Fibroblast of skin of left biceps (primary cell): Measurements from ENCODE around the gene CASKIN2.
"Not testable (repeated sequence)": the region's sequence is repeated elsewhere in the genome, so short reads cannot be mapped to it uniquely, and the experiment has no call there.

ENCODE experiments used
- DNase-seq, 2 experiments: peaks; one replicate each; pipeline ENCODE4 v3.0.0-alpha.2; 2013; ENCODE audit warnings: low read depth in 2 of 2

CASKIN2 gene

GRCh38 chr17:75490953-75491649, 24.2 kb downstream of the CASKIN2 start:
- no peak for DNase-seq

GRCh38 chr17:75490173-75490743, 25.1 kb downstream of the CASKIN2 start:
- no peak for DNase-seq

DNA sequence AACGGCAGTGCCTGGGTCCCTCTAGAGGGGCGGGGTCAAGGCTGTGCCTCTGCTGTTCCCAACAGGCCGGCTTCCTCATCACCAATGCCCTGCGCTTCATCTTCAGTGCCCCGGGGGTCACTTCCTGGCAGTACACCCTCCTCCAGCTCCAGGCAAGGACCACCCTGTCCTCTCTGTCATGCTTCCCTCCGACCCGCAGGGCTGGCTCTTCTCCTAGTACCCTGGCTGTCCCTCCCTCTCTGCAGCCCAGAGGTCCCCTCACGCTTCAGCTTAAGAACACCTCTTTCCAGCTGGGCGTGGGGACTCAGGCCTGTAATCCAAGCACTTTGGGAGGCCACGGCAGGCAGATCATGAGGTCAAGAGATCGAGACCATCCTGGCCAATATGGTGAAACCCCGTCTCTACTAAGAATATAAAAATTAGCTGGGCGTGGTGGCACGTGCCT, 25.8 kb downstream of the CASKIN2 start:
- no peak for DNase-seq

DNA sequence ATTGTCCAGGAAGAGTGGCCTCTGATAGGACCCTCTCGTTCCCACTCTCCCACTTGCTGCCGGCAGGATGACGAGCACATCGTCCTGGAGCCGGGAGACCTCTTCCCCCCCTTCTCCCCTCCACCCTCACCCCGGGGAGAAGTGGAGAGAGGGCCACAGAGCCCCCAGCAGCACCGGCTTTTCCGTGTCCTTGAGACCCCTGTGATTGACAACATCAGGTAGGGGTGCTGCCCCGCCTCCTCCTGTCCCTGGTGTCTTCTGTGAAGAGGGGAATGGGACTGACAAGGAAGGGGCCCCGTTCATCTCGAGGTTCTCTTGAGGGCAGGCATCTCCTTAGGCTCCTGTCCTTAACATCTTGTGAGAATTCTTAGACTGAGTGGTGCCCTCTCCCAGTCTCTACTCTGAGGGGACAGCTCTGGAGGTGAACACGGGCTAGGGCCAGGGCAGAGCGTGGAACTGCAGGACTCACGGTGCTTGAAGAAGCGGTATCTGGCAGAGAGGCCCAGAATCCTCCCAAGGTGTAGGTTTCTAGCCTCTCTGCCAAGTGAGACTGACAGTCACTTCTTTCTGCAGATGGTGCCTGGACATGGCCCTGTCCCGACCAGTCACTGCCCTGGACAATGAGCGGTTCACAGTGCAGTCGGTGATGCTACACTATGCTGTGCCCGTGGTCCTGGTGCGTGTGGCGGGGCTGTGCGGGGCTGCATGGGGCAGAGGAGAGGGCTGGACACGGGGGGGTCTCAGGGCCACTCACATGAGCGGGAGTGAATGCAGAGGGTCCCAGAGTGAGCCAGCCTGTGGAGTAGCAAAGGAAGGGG, 26.4 kb downstream of the CASKIN2 start:
- no peak for DNase-seq

DNA sequence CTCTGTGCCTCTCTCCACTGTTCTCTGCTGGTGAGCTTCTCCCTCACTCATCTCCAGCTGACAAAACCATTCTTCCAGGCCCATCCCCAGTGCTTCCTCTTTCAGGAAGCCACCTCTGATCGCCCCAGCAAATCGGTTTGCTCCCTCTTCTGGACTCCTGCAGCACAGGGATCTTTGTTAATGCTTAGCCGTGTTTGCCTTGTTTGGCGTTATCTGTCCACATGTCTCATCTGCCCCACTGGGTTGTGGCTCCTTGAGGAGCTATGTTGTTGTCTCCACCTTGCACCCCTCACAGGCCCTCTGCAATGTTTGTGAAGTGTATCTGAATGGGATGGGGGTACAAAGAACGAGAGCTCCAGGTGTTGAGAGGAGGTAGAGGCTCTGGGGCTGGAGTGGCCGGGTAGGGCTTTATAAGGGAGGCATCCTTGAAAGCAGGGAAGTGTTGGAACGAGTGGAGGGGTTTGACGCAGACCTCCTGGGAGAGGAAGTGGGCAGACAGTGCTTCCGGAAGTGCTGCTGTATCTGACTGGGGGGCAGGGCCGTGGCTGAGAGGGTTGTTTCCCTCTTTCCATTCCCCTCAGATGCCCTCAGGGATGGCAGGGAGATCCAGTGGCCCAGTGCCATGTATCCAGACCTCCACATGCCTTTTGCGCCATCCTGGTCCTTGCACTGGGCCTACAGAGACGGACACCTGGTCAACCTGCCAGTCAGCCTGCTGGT, 27.8 kb downstream of the CASKIN2 start:
- DNase-seq, result no peak

DNA sequence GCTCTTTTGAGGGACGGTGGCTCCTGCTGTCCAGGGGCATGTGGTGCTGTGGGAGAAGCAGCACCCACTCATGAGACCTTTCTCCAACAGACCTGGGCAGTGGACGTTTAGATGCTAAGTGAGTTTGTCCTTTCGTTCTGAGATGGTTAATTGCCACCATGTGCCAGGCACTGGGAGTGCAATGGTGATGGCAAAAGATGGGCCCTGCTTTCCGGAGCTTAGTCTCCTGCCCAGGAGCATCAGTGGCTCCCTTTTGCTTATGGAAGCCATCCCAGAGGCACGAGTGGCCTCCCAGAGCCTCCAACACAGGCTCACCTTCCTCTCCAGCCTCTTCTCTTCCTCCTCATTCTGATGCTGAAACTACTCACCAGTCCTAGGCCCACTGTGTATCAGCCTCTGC, 28.4 kb downstream of the CASKIN2 start:
- DNase-seq, result no peak

DNA sequence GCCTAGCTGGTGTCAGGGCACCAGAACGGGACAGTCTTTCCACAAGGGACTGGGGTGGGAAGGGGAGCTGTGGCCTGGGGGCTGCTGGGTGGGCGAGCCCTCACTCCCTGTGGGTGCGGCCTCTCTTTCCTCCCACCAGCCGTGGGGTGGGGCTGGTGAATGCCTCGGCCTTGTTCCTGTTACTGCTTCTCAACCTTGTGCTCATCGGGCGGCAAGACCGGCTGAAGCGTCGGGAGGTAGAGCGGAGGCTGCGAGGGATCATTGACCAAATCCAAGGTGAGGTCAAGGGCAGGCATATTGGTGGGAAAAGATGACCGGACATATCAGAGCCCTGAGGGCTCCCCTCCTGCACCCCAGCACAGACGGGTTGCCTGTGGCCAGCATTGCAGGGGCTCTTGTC, 29.2 kb downstream of the CASKIN2 start:
- DNase-seq, result no peak

- no peak for DNase-seq
Observed at GRCh38 chr17:75485688-75486087, 29.6 kb downstream of the CASKIN2 start.

- DNase-seq, result no peak
Observed at GRCh38 chr17:75482098-75482942, 33.0 kb downstream of the CASKIN2 start.

GRCh38 chr17:75481194-75482068, 33.9 kb downstream of the CASKIN2 start:
- DNase-seq, result no peak

DNA sequence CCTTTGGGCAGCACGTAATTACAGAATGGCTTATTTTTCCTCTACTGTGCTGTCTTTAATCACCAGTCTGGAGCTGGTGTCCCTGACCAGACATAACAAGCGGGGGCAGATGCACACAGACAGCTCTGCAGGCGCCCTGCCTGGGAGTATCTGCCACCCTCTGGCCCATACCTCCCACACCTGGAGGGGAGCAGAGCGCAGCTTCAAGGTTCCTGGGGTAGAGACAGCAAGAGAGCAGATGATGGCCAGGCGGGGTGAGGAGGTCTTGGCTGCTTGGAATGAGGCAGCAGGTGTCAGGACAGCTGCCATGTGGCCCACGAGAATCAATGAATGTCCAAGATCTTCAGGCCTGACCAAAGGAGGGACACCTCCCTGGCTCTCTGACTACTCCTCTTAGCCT, 35.1 kb downstream of the CASKIN2 start:
- DNase-seq, result no peak

DNA sequence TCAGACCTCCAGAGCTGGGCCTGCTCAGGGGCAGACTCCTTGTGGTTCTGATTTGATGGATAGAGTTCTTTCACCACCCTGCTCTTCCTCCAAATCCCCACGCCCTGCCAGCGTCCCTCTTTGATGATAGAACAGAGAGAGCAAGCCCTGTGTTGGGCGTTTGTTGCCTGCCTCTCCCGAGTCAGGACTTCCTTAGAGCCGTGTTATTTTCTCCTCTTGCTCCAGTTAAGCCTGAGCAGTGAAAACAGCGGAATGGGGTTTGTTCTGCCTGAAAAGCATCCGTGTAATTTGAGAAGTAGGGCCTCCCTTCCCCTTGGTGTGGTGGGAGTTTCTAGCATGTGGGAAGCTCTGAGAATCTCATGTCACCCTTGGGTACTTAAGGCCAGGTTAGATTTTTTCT, 36.8 kb downstream of the CASKIN2 start:
- no peak for DNase-seq

DNA sequence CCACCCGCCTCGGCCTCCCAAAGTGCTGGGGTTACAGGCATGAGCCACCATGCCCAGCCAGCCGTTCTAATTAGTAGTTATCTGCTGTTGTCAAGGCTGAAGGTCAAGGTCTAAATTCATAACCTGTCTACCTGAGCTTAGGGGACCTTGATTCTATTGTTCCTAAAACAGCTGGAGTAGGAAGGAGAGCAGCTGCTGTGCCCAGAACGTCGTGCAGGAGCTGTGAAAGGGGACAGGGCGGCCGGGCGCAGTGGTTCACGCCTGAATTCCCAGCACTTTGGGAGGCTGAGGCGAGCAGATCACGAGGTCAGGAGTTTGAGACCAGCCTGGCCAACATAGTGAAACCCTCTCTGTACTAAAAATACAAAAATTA, 37.9 kb downstream of the CASKIN2 start:
- DNase-seq, result not testable (repeated sequence)

- no peak for DNase-seq
Observed at GRCh38 chr17:75476752-75477489, 38.4 kb downstream of the CASKIN2 start.

DNA sequence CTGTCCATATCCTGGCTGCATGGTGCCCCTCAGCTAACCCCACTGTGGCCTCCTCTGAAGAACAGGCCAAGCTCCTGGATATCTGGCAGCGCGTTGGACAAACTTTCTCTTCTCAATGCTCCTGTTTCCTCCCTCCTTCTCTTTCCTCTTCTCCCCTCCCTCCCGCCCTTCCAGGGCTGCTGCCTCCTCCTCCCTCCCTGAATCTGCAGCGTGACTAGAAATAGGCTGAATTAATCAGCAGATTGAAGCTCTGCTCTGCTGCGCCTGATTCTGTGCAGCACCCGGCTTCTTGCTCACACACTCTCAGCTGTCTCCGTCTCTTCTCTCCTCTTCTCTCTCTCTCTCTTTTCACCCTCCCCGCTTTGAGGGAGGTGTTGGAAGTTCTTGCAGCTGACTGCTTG, 39.1 kb downstream of the CASKIN2 start:
- DNase-seq, result no peak

DNA sequence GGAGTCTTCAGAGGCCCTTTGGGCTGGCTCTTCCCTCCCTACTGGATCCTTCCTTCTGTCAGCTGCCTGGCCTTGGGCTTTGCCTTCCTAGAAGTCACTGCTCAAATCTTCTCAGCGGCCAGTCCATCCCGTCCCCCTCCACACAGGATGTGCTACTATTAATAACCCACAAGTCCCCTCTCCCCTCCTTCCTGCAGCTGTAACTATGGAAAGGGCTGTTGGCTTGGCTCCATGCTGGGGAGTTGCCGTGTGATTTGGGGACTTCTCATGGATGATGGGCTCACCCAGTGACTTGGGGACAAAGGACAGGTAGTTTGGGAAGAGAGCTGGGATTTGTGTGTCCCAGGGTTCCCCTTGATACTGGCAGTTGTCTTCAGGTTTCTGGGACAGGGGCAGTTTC, 39.5 kb downstream of the CASKIN2 start:
- DNase-seq, result no peak

- DNase-seq, result no peak
Observed at GRCh38 chr17:75475144-75475835, 40.0 kb downstream of the CASKIN2 start.

DNA sequence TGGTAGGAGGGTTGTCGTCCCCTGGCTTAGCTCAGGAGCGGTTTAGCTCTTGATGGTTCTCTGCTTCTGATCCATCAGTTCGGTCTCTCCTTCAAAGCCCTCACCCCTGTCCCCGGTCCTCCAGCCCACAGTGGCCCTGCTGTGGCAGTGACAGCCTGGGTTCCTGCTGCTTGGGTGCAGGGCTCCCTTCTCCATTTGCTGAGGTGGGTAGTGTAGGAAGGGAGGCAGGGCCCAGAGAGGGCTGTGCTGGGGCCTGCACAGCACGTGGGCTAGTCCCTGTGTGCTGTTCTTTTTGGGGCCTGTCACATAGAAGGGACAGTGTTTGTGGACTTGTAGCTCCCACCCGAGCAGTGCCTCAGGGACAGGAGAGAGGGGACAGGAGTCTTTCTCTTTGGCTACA, 40.6 kb downstream of the CASKIN2 start:
- DNase-seq, result no peak

DNA sequence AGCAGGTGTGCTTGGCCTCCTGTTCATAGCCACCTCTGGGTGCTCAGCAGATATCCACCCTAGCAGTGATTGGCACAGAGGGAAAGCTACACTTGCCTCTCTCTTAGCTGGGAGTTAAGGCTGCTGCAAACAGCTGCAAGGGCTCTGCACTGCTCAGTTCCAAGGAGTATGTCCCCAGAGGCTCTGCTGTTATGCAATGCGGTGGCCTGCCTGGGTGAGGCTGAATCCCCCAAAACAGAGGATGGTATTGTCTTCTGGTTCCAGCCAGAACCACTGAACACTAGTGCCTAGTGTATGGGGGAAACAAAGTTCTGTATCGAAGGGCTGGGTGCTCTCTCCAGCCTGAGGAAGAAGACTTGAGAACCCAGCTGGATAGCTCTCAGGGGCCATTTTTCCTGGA, 42.1 kb downstream of the CASKIN2 start:
- no peak for DNase-seq
